ENCODE results near the gene CST9. TPM values are rescaled to one million over a fixed set of nuclear protein-coding genes. Genes with fewer than 3 reads are reported as not detected.

The CST9 gene
- total and polyA plus RNA-seq, 2 donors (not counting 3 experiments of a cell fraction or from before 2014, with no cell fraction given), result not detected

GRCh38 chr20:23636908-23637281 lies 31.2 kb upstream of the CST9 start:
- no peak for TF ChIP-seq EZH2 (IDR thresholded peaks at IDR 0.05; ENCODE audit: borderline replicate concordance, low read depth, low read length, severe bottlenecking)
- TF ChIP-seq, protein P1, sequence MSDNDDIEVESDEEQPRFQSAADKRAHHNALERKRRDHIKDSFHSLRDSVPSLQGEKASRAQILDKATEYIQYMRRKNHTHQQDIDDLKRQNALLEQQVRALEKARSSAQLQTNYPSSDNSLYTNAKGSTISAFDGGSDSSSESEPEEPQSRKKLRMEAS (IDR thresholded peaks at IDR 0.05; ENCODE audit: insufficient read depth, insufficient read length), result no peak
- TF ChIP-seq JUN (IDR thresholded peaks at IDR 0.05; ENCODE audit: borderline replicate concordance, insufficient read depth, insufficient read length, low read depth), result no peak
- no peak for TF ChIP-seq GATA2 (IDR thresholded peaks at IDR 0.05; ENCODE audit: insufficient read depth, insufficient read length, low read depth, low read length)
- no peak for TF ChIP-seq POLR2A (IDR thresholded peaks at IDR 0.05; ENCODE audit: low read depth, low read length)
- TF ChIP-seq POLR2AphosphoS5 (IDR thresholded peaks at IDR 0.05; ENCODE audit: insufficient read depth, low read depth, low read length), result no peak
- no peak for TF ChIP-seq FOS (IDR thresholded peaks at IDR 0.05; ENCODE audit: borderline replicate concordance, insufficient read depth, low read length)
- TF ChIP-seq MYC (IDR thresholded peaks at IDR 0.05; ENCODE audit: low read depth, low read length), result no peak
- no peak for TF ChIP-seq CTCF (IDR thresholded peaks at IDR 0.05; ENCODE audit: extremely low read depth in 1 of 2, insufficient read depth in 1 of 2, low read depth in 1 of 2, low read length in 2 of 2)
- intact Hi-C loops (cut with micrococcal nuclease), result loop anchor here (1.0 to 5.0 kb wide), 5 partner anchors 8 to 275 kb away; partner anchors contain the start of gene GZF1
- FAIRE-seq (no peak), DNase-seq (ENCODE audit: low read depth, low spot score) (no peak)
- no peaks in the 10 kb centered on the region for H3K9me1 ChIP-seq (replicated peaks; ENCODE audit: control insufficient read depth, extremely low read depth, insufficient read depth, low read length)
- H3K4me1 ChIP-seq (ENCODE audit: control insufficient read depth, extremely low read depth, insufficient read depth, low read length), result peaks cover 15% of the 10 kb centered on the region
- no peak overlapping the region for H2AFZ ChIP-seq (ENCODE audit: low read depth, low read length)
- BruUV-seq (replicated peaks), result no TSS peak
- dilution Hi-C loops (cut with MboI; ENCODE audit: extremely low pct_ligation_motif_present, low sequenced_read_pairs), result no loop called here
- H3K36me3 ChIP-seq (ENCODE audit: control insufficient read depth in 2 of 2, extremely low read depth in 1 of 2, insufficient read depth in 2 of 2, low read length in 2 of 2), result peaks cover 0 to 15% of the 10 kb centered on the region in 2 experiments
- H3K9ac ChIP-seq (replicated peaks; ENCODE audit: extremely low read depth, insufficient read depth, low read length), result peak overlapping the region; percentile 95
- ChIA-PET CTCF (interaction anchor here (0.9 to 2.1 kb wide), 6 partner anchors 9 to 31 kb away, joined by 3 to 11 read pairs (median 5); partner anchors contain the start of gene CST9), POLR2A (interaction anchor here (0.9 to 1.5 kb wide), 2 partner anchors 8 to 14 kb away, joined by 5 read pairs; no protein-coding TSS in a partner anchor)
- no peaks in the 10 kb centered on the region for H3K9me3 ChIP-seq (replicated peaks; ENCODE audit: control insufficient read depth, insufficient read depth, low read length)
- peak overlapping the region; percentile 42 to 83 (median 69) for H3K4me3 ChIP-seq (replicated peaks in 1 of 3; ENCODE audit: insufficient read depth in 1 of 3, low read depth in 1 of 3, low read length in 3 of 3)
- H3K4me2 ChIP-seq (ENCODE audit: insufficient read depth, low read length), result peak overlapping the region; percentile 69
- H3K27ac ChIP-seq (ENCODE audit: insufficient read depth, low read depth, low read length), result peak overlapping the region; percentile 92
- no peaks in the 10 kb centered on the region for H4K20me1 ChIP-seq (replicated peaks; ENCODE audit: control insufficient read depth, extremely low read depth, insufficient read depth, low read length)
- peaks cover 30% of the 10 kb centered on the region for H3K79me2 ChIP-seq (ENCODE audit: control insufficient read depth, insufficient read depth, low read length)
- H3K27me3 ChIP-seq (ENCODE audit: control insufficient read depth in 2 of 2, insufficient read depth in 2 of 2, low read length in 2 of 2), result no peaks in the 10 kb centered on the region

Data from endothelial cell of umbilical vein (primary cell).